ENCODE results near the gene EPC2.

DNA sequence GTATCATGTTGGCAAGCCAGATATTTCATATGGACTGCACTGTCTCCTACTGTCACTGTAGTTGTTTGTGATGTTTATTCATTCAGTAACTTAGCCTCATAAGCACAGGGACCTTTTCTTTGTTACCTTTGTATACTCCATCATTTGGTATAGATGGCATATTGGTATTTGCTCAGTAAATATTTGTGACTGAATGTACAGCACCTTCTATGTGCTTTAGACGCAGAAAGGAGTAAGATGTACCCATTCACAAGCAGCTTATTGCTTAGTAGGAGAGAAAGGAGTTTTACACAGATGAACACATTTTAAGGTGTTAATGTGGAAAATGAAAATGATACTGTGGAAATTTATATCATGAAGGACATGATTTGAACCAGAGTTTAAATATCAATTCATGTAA lies 12.0 kb downstream of the EPC2 start:
- TF ChIP-seq YY1 (IDR thresholded peaks at IDR 0.05; ENCODE audit: insufficient read depth, insufficient read length) (no peak), ZNF274 (IDR thresholded peaks at IDR 0.05; ENCODE audit: low read depth, low read length) (no peak)
